Activated naive CD4-positive, alpha-beta T cell treated with anti-CD3 and anti-CD28 coated beads, Interleukin-2, amount 10 ng/mL, durations not matched to agents 7 days and 5 days (primary cell): ENCODE results near the gene BEX2.
"Not testable (repeated sequence)": the region's sequence is repeated elsewhere in the genome, so short reads cannot be mapped to it uniquely, and the experiment has no call there.

Experiments
- CTCF ChIA-PET: fragments of 350-600 bp; sonication (Branson Sonifier 250); formaldehyde crosslinking; loops from one replicate; lab custom pipeline; 2021; ENCODE audit warnings: antibody characterized with exemption; lab: Charles Lee
- DNase-seq: peaks from one replicate; pipeline ENCODE4 v3.0.0-alpha.2; 2020
- H3K27ac Mint-ChIP-seq: one replicate; pipeline ENCODE4 v1.8.0; 2021; ENCODE audit warnings: mild to moderate bottlenecking, moderate library complexity, mixed read lengths
- H3K27me3 Mint-ChIP-seq: one replicate; pipeline ENCODE4 v1.8.0; 2021; ENCODE audit warnings: mild to moderate bottlenecking, mixed read lengths
- H3K36me3 Mint-ChIP-seq: one replicate; pipeline ENCODE4 v1.8.0; 2021; ENCODE audit warnings: mixed read lengths
- H3K4me1 Mint-ChIP-seq: one replicate; pipeline ENCODE4 v1.8.0; 2021; ENCODE audit warnings: mixed read lengths
- H3K4me3 Mint-ChIP-seq: one replicate; pipeline ENCODE4 v1.8.0; 2021; ENCODE audit warnings: mild to moderate bottlenecking, moderate library complexity, mixed read lengths
- H3K9me3 Mint-ChIP-seq: one replicate; pipeline ENCODE4 v1.8.0; 2021; ENCODE audit warnings: mixed read lengths

BEX2 gene

DNA sequence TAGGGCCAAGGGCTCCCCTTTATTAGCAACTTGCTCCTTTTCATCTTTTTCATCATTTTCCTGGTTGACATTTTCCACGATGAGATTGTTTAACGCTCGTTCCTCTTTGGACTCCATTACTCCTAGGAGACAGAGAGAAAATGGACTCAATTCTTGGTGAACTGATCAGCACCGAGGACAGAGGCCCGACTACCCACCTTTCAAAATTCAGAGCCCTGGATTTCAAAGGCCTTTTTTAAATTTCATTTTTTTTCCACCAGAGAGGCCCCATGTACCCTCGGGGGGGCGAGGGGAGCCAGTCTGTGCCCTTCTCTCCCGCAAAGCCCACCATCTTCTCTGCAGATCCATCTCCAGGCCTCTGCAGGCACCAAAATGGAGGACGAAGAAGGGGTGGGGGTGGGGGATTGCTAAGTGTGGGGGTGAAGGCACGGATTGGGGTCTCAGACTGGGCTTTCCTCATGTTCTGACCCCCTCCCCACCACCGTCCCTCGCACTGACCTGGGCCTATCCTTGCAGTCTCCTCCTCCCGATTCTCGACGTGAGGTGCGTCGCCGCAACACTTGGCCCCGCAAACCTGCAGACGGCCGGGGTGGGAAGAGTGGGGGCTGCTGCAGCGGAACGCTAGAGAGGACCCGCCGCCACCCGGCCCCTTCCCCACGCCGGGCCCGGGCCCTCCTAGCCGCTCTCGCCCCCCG, 783 bp downstream of the BEX2 start:
- CTCF ChIA-PET: no interaction called here
- H3K9me3 Mint-ChIP-seq: no peaks in the 10 kb centered on the region
- no peak overlapping the region for H3K27ac Mint-ChIP-seq
- peaks cover 6% of the 10 kb centered on the region for H3K4me1 Mint-ChIP-seq
- H3K36me3 Mint-ChIP-seq: peaks cover 5% of the 10 kb centered on the region
- no peak for DNase-seq
- no peaks in the 10 kb centered on the region for H3K27me3 Mint-ChIP-seq
- peak overlapping the region; percentile 40 for H3K4me3 Mint-ChIP-seq

DNA sequence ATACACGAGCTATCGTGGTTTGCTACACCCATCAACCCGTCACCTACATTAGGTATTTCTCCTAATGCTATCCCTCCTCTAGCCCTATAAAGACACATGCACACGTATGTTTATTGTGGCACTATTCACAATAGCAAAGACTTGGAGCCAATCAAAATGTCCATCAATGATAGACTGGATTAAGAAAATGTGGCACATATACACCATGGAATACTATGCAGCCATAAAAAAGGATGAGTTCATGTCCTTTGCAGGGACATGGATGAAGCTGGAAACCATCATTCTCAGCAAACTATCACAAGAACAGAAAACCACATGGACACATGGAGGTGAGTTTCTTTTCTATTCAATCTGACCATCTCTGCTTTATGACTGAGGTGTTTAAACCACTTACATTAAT, 5.1 kb downstream of the BEX2 start:
- H3K36me3 Mint-ChIP-seq, H3K4me1 Mint-ChIP-seq, H3K27me3 Mint-ChIP-seq, H3K4me3 Mint-ChIP-seq, CTCF ChIA-PET, DNase-seq, H3K9me3 Mint-ChIP-seq, H3K27ac Mint-ChIP-seq: not testable (repeated sequence)

DNA sequence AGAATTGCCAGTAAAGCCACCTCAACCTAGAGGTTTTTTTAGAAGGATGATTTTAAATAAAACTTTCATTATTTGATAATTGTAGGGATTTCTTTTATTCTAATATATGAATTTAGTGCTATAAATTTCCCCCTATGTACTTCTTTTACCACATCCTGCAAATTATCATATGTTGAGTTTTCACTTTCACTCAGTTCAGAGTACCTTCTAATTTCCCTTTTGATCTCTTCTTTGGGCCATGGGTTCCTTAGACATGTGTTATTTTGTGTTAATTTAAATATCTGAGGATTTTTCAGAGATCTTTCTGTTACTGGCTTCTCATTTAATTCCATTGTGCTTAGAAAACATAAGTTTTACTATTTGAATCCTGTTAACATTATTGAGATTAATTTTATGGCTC, 6.1 kb downstream of the BEX2 start:
- CTCF ChIA-PET: no interaction called here
- no peak overlapping the region for H3K4me3 Mint-ChIP-seq
- DNase-seq: no peak
- H3K27ac Mint-ChIP-seq: no peak overlapping the region
- H3K4me1 Mint-ChIP-seq: peaks cover 8% of the 10 kb centered on the region
- H3K36me3 Mint-ChIP-seq: peaks cover 3% of the 10 kb centered on the region
- H3K27me3 Mint-ChIP-seq: no peaks in the 10 kb centered on the region
- H3K9me3 Mint-ChIP-seq: no peaks in the 10 kb centered on the region

DNA sequence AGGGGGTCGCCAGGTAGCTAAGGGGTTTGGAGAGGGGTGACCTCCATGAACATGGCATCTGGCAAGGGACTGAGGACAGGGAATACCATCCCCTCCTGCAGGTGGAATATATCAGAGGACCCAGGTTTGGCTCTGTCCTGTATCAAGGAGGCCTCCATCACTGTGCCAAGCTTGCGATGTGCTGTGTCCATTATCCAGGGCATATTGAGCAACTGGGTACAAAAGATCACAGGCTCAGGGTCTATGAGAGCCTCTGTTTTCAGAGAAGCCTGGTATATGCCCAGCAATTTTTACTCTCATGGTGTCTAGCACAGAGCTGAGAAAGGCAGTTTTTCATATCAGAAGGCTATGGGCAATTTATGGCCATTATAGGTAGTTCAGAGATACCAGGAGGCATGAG, 17.7 kb downstream of the BEX2 start:
- Mint-ChIP-seq H3K27me3 (peaks cover 4% of the 10 kb centered on the region), H3K4me3 (no peak overlapping the region), H3K9me3 (no peaks in the 10 kb centered on the region), H3K36me3 (no peaks in the 10 kb centered on the region), H3K4me1 (no peaks in the 10 kb centered on the region), H3K27ac (no peak overlapping the region)
- DNase-seq: no peak
- CTCF ChIA-PET: no interaction called here

DNA sequence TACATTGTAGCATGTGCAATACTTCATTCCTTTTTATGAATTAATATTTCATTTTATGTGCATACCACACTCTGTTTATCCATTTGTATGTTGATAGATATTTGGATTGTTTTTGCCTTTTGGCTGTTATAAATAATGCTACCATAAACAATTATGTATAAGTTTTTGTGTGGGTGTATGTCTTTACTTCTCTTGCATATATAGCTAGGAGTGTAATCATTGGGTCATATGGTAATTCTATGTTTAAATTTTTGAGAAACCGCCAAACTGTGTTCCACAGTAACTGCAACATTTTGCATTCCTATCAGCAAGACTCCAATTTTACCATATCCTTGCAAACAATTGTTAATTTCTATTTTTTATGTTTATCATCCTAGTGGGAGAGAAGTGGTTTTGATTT, 31.2 kb downstream of the BEX2 start:
- H3K27me3 Mint-ChIP-seq: peaks cover 33% of the 10 kb centered on the region
- no peak for DNase-seq
- H3K4me1 Mint-ChIP-seq: peaks cover 3% of the 10 kb centered on the region
- CTCF ChIA-PET: no interaction called here
- no peak overlapping the region for H3K4me3 Mint-ChIP-seq
- no peaks in the 10 kb centered on the region for H3K9me3 Mint-ChIP-seq
- H3K27ac Mint-ChIP-seq: no peak overlapping the region
- H3K36me3 Mint-ChIP-seq: no peaks in the 10 kb centered on the region

DNA sequence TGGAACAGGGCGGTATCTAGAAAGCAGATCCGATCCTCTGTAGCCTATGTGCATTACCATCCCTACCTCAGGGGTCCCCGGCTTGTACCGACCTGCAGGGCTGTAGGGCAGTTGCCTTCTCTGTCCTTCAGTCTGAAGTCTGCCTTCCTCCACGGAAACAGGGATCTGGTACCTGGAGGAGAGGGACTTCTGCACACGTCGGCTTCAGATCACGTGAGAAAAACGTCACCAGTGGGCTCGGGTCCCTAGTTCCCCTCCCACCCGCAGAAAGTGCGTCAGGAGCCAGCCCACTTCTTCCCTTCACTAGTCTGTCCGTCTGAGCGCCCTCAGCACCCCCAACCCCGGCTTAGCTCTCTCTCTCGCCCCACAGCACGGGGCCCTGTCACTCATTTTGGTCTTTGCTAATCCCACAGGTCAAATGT, 34.2 kb downstream of the BEX2 start, which contains the start of gene TCEAL5:
TSS of gene TCEAL5 (minus strand) at position 170 of the 422 bp plus-strand sequence. CDS start 2,187 bp downstream, outside the sequence.
- CTCF ChIA-PET: no interaction called here
- peaks cover 3% of the 10 kb centered on the region for H3K4me1 Mint-ChIP-seq

DNA sequence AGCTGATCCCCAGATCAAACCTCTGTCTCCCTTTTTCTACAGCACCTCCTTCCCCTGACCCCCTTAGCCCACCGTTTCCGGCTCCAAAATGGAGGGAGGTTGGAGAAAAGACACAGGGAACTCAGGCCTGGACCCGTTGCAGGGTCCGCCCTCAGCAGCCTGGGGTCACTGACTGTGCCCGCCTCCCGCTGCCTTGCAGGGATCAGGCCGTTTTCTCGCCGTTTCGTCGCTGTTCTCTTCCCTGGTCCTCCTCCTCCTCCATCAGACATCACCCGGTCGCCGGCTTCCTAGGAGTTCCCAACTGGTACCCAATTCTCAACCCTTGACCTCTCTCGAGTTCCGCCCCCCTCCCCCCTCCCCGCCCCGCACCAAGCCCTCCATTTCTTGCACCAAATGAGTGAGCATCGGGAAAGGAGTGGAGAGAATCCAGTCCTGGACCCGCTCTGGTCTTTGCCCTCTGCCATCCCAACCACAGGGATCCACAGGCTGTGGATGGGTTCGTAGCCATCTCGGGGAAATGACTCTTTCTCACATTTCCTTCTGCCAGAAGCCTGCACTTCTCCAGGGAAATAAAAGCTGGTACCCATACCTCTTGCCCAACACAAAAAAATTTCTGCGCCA, 34.7 kb downstream of the BEX2 start:
- no peak overlapping the region for H3K4me3 Mint-ChIP-seq

More for the DNA sequence above, 34.2 kb downstream of the BEX2 start, which contains the start of gene TCEAL5:
- no peaks in the 10 kb centered on the region for H3K36me3 Mint-ChIP-seq
- no peak for DNase-seq
- no peak within 1 kb of the TSS for H3K4me3 Mint-ChIP-seq
- H3K9me3 Mint-ChIP-seq: no peaks in the 10 kb centered on the region
- H3K27ac Mint-ChIP-seq: no peak within 1 kb of the TSS
- H3K27me3 Mint-ChIP-seq: peaks cover 42% of the 10 kb centered on the region

DNA sequence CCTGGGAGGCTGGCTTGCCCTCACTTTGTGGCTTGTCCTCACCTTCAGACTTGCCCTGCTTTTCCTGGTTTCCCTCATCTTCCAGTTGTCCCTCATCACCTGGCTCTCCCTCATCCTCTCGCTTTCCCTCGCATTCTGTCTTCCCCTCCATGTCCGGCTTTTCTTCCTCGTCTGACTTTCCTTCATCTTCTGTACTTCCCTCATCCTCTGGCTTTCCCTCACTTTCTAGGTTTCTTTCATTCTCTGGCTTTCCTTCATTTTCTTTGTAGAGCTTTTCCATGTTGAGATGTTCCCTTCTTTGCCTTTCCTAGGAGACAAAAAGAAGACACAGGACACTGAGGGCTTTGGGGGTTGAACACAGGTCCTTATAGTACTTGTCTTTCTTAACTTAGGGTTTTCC, 36.5 kb downstream of the BEX2 start:
- Mint-ChIP-seq H3K4me3 (no peak overlapping the region), H3K27me3 (peaks cover 42% of the 10 kb centered on the region), H3K4me1 (peaks cover 3% of the 10 kb centered on the region), H3K27ac (no peak overlapping the region), H3K9me3 (no peaks in the 10 kb centered on the region), H3K36me3 (no peaks in the 10 kb centered on the region)
- CTCF ChIA-PET: no interaction called here
- DNase-seq: no peak

More for the DNA sequence above, 34.7 kb downstream of the BEX2 start:
- no peaks in the 10 kb centered on the region for H3K36me3 Mint-ChIP-seq
- no peak overlapping the region for H3K27ac Mint-ChIP-seq
- peaks cover 42% of the 10 kb centered on the region for H3K27me3 Mint-ChIP-seq
- peaks cover 3% of the 10 kb centered on the region for H3K4me1 Mint-ChIP-seq
- no peak for DNase-seq
- no peaks in the 10 kb centered on the region for H3K9me3 Mint-ChIP-seq
- CTCF ChIA-PET: no interaction called here
